IMR-90 (cell line): Measurements from ENCODE around the gene GNG7. TPM values are rescaled to one million over a fixed set of nuclear protein-coding genes. Genes with fewer than 3 reads are reported as not detected.

ENCODE experiments used
- ATAC-seq: fragments of 200-7000 bp; cut with Tn5 transposase; 2 replicates; pipeline ENCODE4 v1.9.1; 2020; ENCODE audit warnings: low read depth, mild to moderate bottlenecking, moderate library complexity
- BruUV-seq: library from RNA; stranded (reverse); fragments of 400-500 nt; replicated peaks from 2 replicates; lab custom pipeline; 2021; lab: Mats Ljungman, UMichigan
- CTCF ChIA-PET: fragments of 300-600 bp; formaldehyde crosslinking; extraction: SDS; loops from one replicate; lab custom pipeline; 2021; ENCODE audit warnings: antibody characterized with exemption; lab: Yijun Ruan, JAX
- POLR2A ChIA-PET: fragments of 300-600 bp; sonication (Branson Sonifier 250); formaldehyde crosslinking; loops from one replicate; lab custom pipeline; 2022; ENCODE audit warnings: antibody characterized with exemption; ENCODE audit not compliant: unreplicated experiment; lab: Charles Lee
- DNase-seq: peaks from one replicate; pipeline ENCODE4 v3.0.0; 2013
- H2AFZ ChIP-seq: replicated peaks from 2 replicates; pipeline ENCODE3; 2013; ENCODE audit warnings: low read length, mild to moderate bottlenecking; ENCODE audit not compliant: poor library complexity
- H2AK5ac ChIP-seq: 2 replicates; pipeline ENCODE4 v1.6.1; 2013; ENCODE audit warnings: low read depth, low read length, inconsistent platforms
- H2AK9ac ChIP-seq: replicated peaks from 2 replicates; pipeline ENCODE3; 2013; ENCODE audit warnings: mild to moderate bottlenecking, low read depth, low read length, moderate library complexity; ENCODE audit not compliant: poor library complexity
- H2BK120ac ChIP-seq: 2 replicates; pipeline ENCODE4 v1.6.1; 2013; ENCODE audit warnings: low read depth, low read length, inconsistent platforms
- H2BK15ac ChIP-seq: 3 replicates; pipeline ENCODE4 v1.6.1; 2013; ENCODE audit warnings: low read depth, low read length, inconsistent platforms
- H2BK20ac ChIP-seq: 2 replicates; pipeline ENCODE4 v1.6.1; 2013; ENCODE audit warnings: low read depth, mild to moderate bottlenecking, inconsistent platforms, low read length, moderate library complexity
- H2BK5ac ChIP-seq: 2 replicates; pipeline ENCODE4 v1.6.1; 2013; ENCODE audit warnings: mild to moderate bottlenecking, low read depth, low read length, inconsistent platforms; ENCODE audit not compliant: poor library complexity, severe bottlenecking
- H3K14ac ChIP-seq: replicated peaks from 2 replicates; pipeline ENCODE4 v1.6.1; 2013; ENCODE audit warnings: low read depth, low read length, inconsistent platforms
- H3K18ac ChIP-seq: 2 replicates; pipeline ENCODE4 v1.6.1; 2013; ENCODE audit warnings: low read depth, low read length, control low read depth
- H3K23ac ChIP-seq: 2 replicates; pipeline ENCODE4 v1.6.1; 2013; ENCODE audit warnings: low read depth, low read length, inconsistent platforms
- H3K27ac ChIP-seq: 2 replicates; pipeline ENCODE4 v1.5.1; 2013; ENCODE audit warnings: mild to moderate bottlenecking, control low read depth, low read length; ENCODE audit not compliant: insufficient read depth
- H3K27me3 ChIP-seq: 2 replicates; pipeline ENCODE4 v1.6.1; 2013; ENCODE audit warnings: low read length; ENCODE audit not compliant: control insufficient read depth, insufficient read depth
- H3K36me3 ChIP-seq: 2 replicates; pipeline ENCODE4 v1.6.1; 2013; ENCODE audit warnings: low read length, mixed read lengths; ENCODE audit not compliant: control insufficient read depth, insufficient read depth
- H3K4ac ChIP-seq: 2 replicates; pipeline ENCODE4 v1.6.1; 2013; ENCODE audit warnings: low read depth, low read length, inconsistent platforms
- H3K4me1 ChIP-seq: 2 replicates; pipeline ENCODE4 v1.6.1; 2013; ENCODE audit warnings: low read length, mixed read lengths; ENCODE audit not compliant: control insufficient read depth, insufficient read depth
- H3K4me2 ChIP-seq: 2 replicates; pipeline ENCODE4 v1.6.1; 2013; ENCODE audit warnings: low read depth, mild to moderate bottlenecking, control low read depth, low read length, moderate library complexity
- H3K4me3 ChIP-seq: 2 replicates; pipeline ENCODE4 v1.5.1; 2013; ENCODE audit warnings: low read depth, mild to moderate bottlenecking, control low read depth, low read length, moderate library complexity; ENCODE audit not compliant: insufficient read depth
- H3K56ac ChIP-seq: 2 replicates; pipeline ENCODE4 v1.6.1; 2013; ENCODE audit warnings: low read length, inconsistent platforms; ENCODE audit not compliant: insufficient read depth; ENCODE audit errors: extremely low read depth
- H3K79me1 ChIP-seq, 2 experiments: 2 replicates each; pipeline ENCODE4 v1.6.1; 2013; ENCODE audit warnings: low read length in 2 of 2, inconsistent platforms in 1 of 2, low read depth in 1 of 2
- H3K9ac ChIP-seq: 2 replicates; pipeline ENCODE4 v1.6.1; 2013; ENCODE audit warnings: low read depth, low read length, control low read depth
- H3K9me1 ChIP-seq: 2 replicates; pipeline ENCODE4 v1.6.1; 2013; ENCODE audit warnings: low read length, inconsistent platforms; ENCODE audit not compliant: insufficient read depth
- H3K9me3 ChIP-seq: 2 replicates; pipeline ENCODE4 v1.6.1; 2013; ENCODE audit warnings: low read length; ENCODE audit not compliant: control insufficient read depth, insufficient read depth
- H4K20me1 ChIP-seq: 2 replicates; pipeline ENCODE4 v1.6.1; 2013; ENCODE audit warnings: low read length, inconsistent platforms; ENCODE audit not compliant: insufficient read depth
- H4K5ac ChIP-seq: 2 replicates; pipeline ENCODE4 v1.6.1; 2013; ENCODE audit warnings: mild to moderate bottlenecking, low read depth, low read length, control low read depth
- H4K8ac ChIP-seq, 2 experiments: 2 replicates each; pipeline ENCODE4 v1.6.1; 2013; ENCODE audit warnings: low read depth in 2 of 2, low read length in 2 of 2, control low read depth in 1 of 2, inconsistent platforms in 1 of 2
- H4K91ac ChIP-seq: 2 replicates; pipeline ENCODE4 v1.6.1; 2013; ENCODE audit warnings: low read depth, low read length, inconsistent platforms; ENCODE audit not compliant: insufficient read depth
- BHLHE40 ChIP-seq: fragments of 150-350 bp; IDR thresholded peaks from 2 replicates; pipeline ENCODE4 v1.6.1; 2016; ENCODE audit warnings: mild to moderate bottlenecking, low read depth, low read length
- CEBPB ChIP-seq: IDR thresholded peaks from 2 replicates; pipeline ENCODE4 v1.6.1; 2012; ENCODE audit warnings: low read depth, low read length, improper control_type of control experiment
- CHD1 ChIP-seq: IDR thresholded peaks from 2 replicates; pipeline ENCODE4 v1.6.1; 2012; ENCODE audit warnings: low read depth, low read length, improper control_type of control experiment
- ELK1 ChIP-seq: fragments of 150-350 bp; IDR thresholded peaks from 2 replicates; pipeline ENCODE4 v1.6.1; 2016; ENCODE audit warnings: low read depth, mild to moderate bottlenecking, low read length, moderate library complexity, borderline replicate concordance
- FOS ChIP-seq: fragments of 150-350 bp; IDR thresholded peaks from 2 replicates; pipeline ENCODE4 v1.6.1; 2016; ENCODE audit warnings: low read depth, low read length
- MAZ ChIP-seq: IDR thresholded peaks from 2 replicates; pipeline ENCODE4 v1.6.1; 2012; ENCODE audit warnings: low read depth, mild to moderate bottlenecking, low read length, improper control_type of control experiment, moderate library complexity, borderline replicate concordance
- POLR2A ChIP-seq: IDR thresholded peaks from 2 replicates; pipeline ENCODE4 v1.6.1; 2012; ENCODE audit warnings: mild to moderate bottlenecking, low read depth, low read length
- SMC3 ChIP-seq: fragments of 150-350 bp; IDR thresholded peaks from 2 replicates; pipeline ENCODE4 v1.6.1; 2016; ENCODE audit warnings: low read depth, mild to moderate bottlenecking, antibody characterized with exemption, low read length, moderate library complexity
- WGBS, 2 experiments: methylation state at CpG; one replicate each; pipeline versions ENCODE4 v1.1.5 to v1.1.7; 2013; ENCODE audit warnings: missing lambda C conversion rate in 2 of 2; ENCODE audit not compliant: insufficient read length in 1 of 2; ENCODE audit errors: extremely low coverage in 2 of 2; 5-methylcytosine and 5-hydroxymethylcytosine counted together
- dilution Hi-C: fragments of 300-500 bp; cut with HindIII; formaldehyde crosslinking; loops from one replicate; pipeline ENCODE4 v1.14.3; 2018; ENCODE audit warnings: low sequenced_read_pairs; ENCODE audit not compliant: unreplicated experiment
- in situ Hi-C: fragments of 300-500 bp; cut with MboI; formaldehyde crosslinking; loops from 3 replicates; pipeline ENCODE4 v1.14.3; 2019; ENCODE audit warnings: low sequenced_read_pairs, inconsistent platforms, mixed read lengths
- intact Hi-C: fragments of 100-400 bp; cut with micrococcal nuclease; formaldehyde crosslinking; loops from 2 replicates; pipeline ENCODE4 v1.10.0; 2022
- polyA plus RNA-seq, 3 experiments: library from polyadenylated mRNA; depleted of rRNA; stranded (reverse); fragments of >200 nt; gene quantifications; 2 replicates each; pipeline ENCODE4 v1.2.3, GENCODE V29; 2012; ENCODE audit warnings: low replicate concordance in 1 of 3
- total RNA-seq: library from RNA; depleted of rRNA; stranded (reverse); fragments of >200 nt; gene quantifications from 2 replicates; pipeline ENCODE4 v1.2.3, GENCODE V29; 2012

Gene GNG7
- total and polyA plus RNA-seq, 2 of the 4 experiments (the other 2 are of a cell fraction): under 0.01 to 0.21 TPM

DNA sequence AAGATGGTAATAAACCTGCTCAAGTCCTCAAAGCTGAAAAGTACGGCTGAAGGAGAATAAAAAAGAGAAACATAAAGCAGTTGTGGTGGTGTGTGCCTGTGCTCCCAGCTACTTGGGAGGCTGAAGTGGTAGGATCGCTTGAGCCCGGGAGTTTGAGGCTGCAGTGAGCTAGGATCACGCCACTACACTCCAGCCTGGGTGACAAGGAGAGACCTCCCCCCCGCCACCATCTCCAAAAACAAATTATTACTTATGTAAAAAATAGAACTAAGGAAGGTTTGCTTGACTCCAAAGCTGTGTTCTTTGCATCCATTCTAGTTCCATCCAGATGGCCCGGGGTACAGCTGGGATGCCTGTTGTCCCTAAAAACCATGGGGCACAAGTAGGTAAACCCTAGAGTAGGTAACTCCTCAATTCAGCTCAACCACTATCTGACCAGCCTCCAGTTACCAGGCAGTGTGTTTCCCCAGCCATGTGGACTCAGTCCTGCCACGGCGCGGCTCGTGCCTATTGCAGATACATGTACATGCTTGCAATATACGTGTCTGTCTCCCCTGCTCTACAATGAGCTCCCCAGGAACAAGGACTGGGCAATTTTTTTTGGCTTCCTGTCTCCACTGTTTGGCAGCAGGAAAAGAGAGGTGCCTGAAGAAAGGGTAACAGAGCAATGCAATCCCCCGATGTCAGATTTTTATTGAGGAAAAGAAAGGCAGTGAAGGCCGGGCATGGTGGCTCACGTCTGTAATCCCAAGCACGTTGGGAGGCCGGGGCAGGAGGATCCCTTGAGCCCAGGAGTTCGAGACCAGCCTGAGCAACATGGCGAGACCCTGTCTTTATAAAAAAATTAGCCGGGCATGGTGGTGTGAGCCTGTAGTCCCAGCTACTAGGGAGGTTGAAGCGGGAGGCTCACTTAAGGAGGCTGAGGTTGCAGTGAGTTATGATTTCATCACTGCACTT is 101.3 kb downstream of the GNG7 start:
- no peak overlapping the region for H2AK9ac ChIP-seq
- ATAC-seq (no peak), DNase-seq (no peak)
- ChIA-PET CTCF (no interaction called here), POLR2A (no interaction called here)
- no peaks in the 10 kb centered on the region for H3K36me3 ChIP-seq
- H3K56ac ChIP-seq: no peak overlapping the region
- intact Hi-C loops (no loop called here), dilution Hi-C loops (no loop called here), in situ Hi-C loops (no loop called here)
- no peak overlapping the region for H3K9ac ChIP-seq
- H4K5ac ChIP-seq: no peak overlapping the region
- H2BK20ac ChIP-seq: peak overlapping the region; percentile 14; the same call in 1 of the 2 replicates
- TF ChIP-seq SMC3 (no peak), MAZ (no peak), POLR2A (no peak), CEBPB (no peak), ELK1 (no peak), BHLHE40 (no peak), FOS (no peak), CHD1 (no peak)
- H3K4me2 ChIP-seq: no peak overlapping the region
- no peaks in the 10 kb centered on the region; the same call in 1 of the 2 replicates for H3K4me1 ChIP-seq
- H3K9me1 ChIP-seq: no peaks in the 10 kb centered on the region
- H3K23ac ChIP-seq: 0 out of 2 replicates have a peak overlapping the region, but pooled peaks have one; percentile 9
- 0 out of 2 replicates have a peak, but pooled peaks cover 3% of the 10 kb centered on the region for H3K27me3 ChIP-seq
- H3K79me1 ChIP-seq: no peaks in the 10 kb centered on the region
- no peak overlapping the region for H4K91ac ChIP-seq
- no peak overlapping the region for H3K14ac ChIP-seq
- BruUV-seq: no TSS peak
- no peak overlapping the region for H2BK5ac ChIP-seq
- 90% methylated on average over 12 of the region's 20 CpGs; no CpG with 5 or more reads in 1 of the 2 experiments for WGBS, 2 experiments
- H2BK120ac ChIP-seq: no peak overlapping the region
- no peak overlapping the region for H2AFZ ChIP-seq
- no peak overlapping the region for H4K8ac ChIP-seq
- no peak overlapping the region; the same call in 1 of the 2 replicates for H2AK5ac ChIP-seq
- H3K27ac ChIP-seq: no peak overlapping the region
- 0 out of 2 replicates have a peak, but pooled peaks cover 1% of the 10 kb centered on the region for H3K9me3 ChIP-seq
- H2BK15ac ChIP-seq: no peak overlapping the region
- no peak overlapping the region for H3K4ac ChIP-seq
- H3K18ac ChIP-seq: no peak overlapping the region
- H3K4me3 ChIP-seq: no peak overlapping the region
- H4K20me1 ChIP-seq: no peaks in the 10 kb centered on the region
